ENCODE data around the gene NFX1.

DNA sequence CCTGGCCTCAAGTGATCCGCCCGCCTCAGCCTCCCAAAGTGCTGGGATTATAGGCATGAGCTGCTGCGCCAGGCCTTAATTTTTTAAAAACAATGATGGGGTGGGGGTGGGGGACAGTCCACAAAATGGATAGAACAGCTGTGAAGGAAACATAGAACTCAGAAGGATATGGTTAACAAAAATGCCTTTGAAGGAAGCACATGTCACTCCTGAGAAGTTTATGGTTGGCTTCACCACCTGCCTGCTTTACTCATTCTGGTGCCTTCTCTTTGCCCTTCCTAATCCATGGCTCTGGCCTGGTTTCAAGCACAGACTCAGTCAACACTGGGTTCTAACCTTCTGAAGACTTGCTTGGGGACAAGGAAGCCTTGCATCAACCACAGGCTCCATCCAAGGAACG lies 36.1 kb upstream of the NFX1 start:
- TF ChIP-seq, protein P1, sequence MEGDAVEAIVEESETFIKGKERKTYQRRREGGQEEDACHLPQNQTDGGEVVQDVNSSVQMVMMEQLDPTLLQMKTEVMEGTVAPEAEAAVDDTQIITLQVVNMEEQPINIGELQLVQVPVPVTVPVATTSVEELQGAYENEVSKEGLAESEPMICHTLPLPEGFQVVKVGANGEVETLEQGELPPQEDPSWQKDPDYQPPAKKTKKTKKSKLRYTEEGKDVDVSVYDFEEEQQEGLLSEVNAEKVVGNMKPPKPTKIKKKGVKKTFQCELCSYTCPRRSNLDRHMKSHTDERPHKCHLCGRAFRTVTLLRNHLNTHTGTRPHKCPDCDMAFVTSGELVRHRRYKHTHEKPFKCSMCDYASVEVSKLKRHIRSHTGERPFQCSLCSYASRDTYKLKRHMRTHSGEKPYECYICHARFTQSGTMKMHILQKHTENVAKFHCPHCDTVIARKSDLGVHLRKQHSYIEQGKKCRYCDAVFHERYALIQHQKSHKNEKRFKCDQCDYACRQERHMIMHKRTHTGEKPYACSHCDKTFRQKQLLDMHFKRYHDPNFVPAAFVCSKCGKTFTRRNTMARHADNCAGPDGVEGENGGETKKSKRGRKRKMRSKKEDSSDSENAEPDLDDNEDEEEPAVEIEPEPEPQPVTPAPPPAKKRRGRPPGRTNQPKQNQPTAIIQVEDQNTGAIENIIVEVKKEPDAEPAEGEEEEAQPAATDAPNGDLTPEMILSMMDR (IDR thresholded peaks at IDR 0.05; ENCODE audit: insufficient read depth, low read length, poor library complexity, severe bottlenecking): no peak
- TF ChIP-seq EZH2phosphoT487 (conservative IDR thresholded peaks at IDR 0.05; ENCODE audit: low read length): no peak

Measured in SU-DHL-6 (cell line).